Muscle of back (tissue), 11 donors: ENCODE data around the gene CHERP. TPM values are rescaled to one million over a fixed set of nuclear protein-coding genes. Genes with fewer than 3 reads are reported as not detected.

Source experiments
- DNase-seq, 3 donors: peaks; one replicate each; pipeline versions ENCODE4 v3.0.0 to v3.0.0-alpha.2; 2013
- polyA plus RNA-seq, 10 donors: library from polyadenylated mRNA; unstranded; fragments of 120-200 nt; gene quantifications; one replicate each; pipeline ENCODE4 v1.2.1, GENCODE V29; 2013; ENCODE audit not compliant: insufficient read length in 10 of 10

Gene CHERP
- polyA plus RNA-seq, 10 donors, result 24.0 to 36.3 (median 30.6) TPM

GRCh38 chr19:16581145-16581970, 39.1 kb upstream of the CHERP start:
- no peak for DNase-seq

- DNase-seq, result no peak
Measured at GRCh38 chr19:16579381-16579780, 37.1 kb upstream of the CHERP start.

GRCh38 chr19:16577531-16577985, 35.3 kb upstream of the CHERP start:
- no peak for DNase-seq

GRCh38 chr19:16576690-16577530, 34.7 kb upstream of the CHERP start:
- DNase-seq, result no peak

GRCh38 chr19:16575861-16576689, 33.8 kb upstream of the CHERP start:
- DNase-seq, result no peak

- DNase-seq, result no peak
Measured at GRCh38 chr19:16575282-16575681, 33.0 kb upstream of the CHERP start.

GRCh38 chr19:16573925-16574324, 31.7 kb upstream of the CHERP start:
- no peak for DNase-seq

GRCh38 chr19:16573296-16573695, 31.1 kb upstream of the CHERP start:
- no peak for DNase-seq

GRCh38 chr19:16572332-16573211, 30.3 kb upstream of the CHERP start, which contains the start of gene SLC35E1:
Gene SLC35E1, minus strand, starts transcription at chr19:16572415. Its CDS starts 51 bp downstream, at chr19:16572364.
- peak; percentile 96 to 98 (median 96) for DNase-seq

- peak in 1 of 3 donors; percentile 61 for DNase-seq
Measured at GRCh38 chr19:16571822-16572331, 29.6 kb upstream of the CHERP start.

GRCh38 chr19:16571283-16571682, 29.0 kb upstream of the CHERP start:
- peak in 1 of 3 donors; percentile 30 for DNase-seq

- no peak for DNase-seq
Measured at GRCh38 chr19:16569609-16570320, 27.5 kb upstream of the CHERP start.

- DNase-seq, result no peak
Measured at GRCh38 chr19:16566702-16567101, 24.5 kb upstream of the CHERP start.

GRCh38 chr19:16566161-16566560, 23.9 kb upstream of the CHERP start:
- DNase-seq, result no peak

GRCh38 chr19:16564842-16565241, 22.6 kb upstream of the CHERP start:
- DNase-seq, result no peak

GRCh38 chr19:16562608-16563025, 20.4 kb upstream of the CHERP start:
- no peak for DNase-seq

- DNase-seq, result peak; percentile 40 to 48 (median 44)
Measured at GRCh38 chr19:16561382-16561781, 19.1 kb upstream of the CHERP start.

- DNase-seq, result no peak
Measured at GRCh38 chr19:16559780-16560276, 17.6 kb upstream of the CHERP start.

GRCh38 chr19:16554776-16555175, 12.5 kb upstream of the CHERP start:
- no peak for DNase-seq
